HG03135 (cell line): ENCODE measurements around the gene SPRR2E.
"Not testable (repeated sequence)": the region's sequence is repeated elsewhere in the genome, so short reads cannot be mapped to it uniquely, and the experiment has no call there.

Source experiments
- ATAC-seq: cut with Tn5 transposase; IDR thresholded peaks from one replicate; pipeline ENCODE4 v1.9.1; 2021; ENCODE audit warnings: mild to moderate bottlenecking, moderate library complexity; ENCODE audit not compliant: unreplicated experiment

SPRR2E gene

DNA sequence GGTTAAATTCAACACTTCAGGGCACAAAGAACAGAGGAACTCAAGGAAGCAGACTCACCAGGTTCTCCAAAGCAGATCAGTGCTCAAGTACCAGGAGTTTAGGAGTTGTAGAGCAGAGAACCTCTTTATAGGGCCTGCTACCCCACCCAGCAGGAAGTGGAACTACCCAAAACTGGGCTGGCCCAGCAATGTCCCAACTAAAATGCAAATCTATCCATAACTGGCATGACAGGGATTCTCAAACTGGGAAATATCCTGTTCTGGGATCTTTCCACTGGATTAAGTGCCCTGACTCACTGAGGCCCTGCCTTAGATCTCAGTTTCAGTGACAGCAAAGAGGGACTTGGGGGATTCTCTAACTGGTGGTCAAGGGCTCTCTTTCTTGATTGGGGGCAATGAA is at the start of gene SPRR2E:
SPRR2E (minus strand) TSS at position 101 of the 400 bp plus-strand sequence. CDS start 775 bp downstream, outside the sequence.
- no peak for ATAC-seq

DNA sequence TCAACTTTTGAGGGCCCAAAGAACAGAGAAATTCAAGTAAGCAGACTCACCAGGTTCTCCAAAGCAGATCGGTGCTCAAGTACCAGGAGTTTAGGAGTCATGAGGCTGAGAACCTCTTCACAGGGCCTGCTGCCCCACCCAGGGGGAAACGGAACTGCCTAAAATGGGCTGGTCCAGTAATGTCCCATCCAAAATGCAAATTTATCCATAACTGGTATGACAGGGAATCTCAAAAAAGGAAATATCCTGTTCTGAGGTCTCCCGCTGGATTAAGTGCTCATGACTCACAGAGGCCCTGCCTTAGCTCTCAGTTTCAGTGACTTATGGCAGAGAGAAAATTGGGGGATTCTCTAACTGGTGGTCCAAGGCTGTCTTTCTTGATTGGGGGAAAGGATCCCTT is 47.1 kb upstream of the SPRR2E start:
- no peak for ATAC-seq

DNA sequence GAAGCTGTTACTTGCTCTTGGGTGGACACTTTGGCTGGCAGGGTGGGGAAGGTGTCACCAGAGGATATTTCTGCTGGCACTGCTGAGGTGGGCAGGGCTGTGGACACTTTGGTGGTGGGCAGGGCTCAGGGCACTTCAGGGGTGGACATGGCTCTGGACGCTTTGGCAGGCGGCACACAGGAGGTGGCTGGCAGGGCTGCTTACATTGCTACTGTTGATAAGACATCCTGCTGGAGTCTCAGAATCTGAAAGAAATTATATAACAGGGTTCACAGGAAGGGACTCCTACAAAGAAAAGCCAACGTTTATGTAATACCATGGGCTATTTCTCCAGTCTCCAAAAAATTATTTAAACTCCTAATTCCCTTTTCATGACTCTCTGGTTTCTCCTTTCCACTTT is 46.2 kb upstream of the SPRR2E start:
- no peak for ATAC-seq

DNA sequence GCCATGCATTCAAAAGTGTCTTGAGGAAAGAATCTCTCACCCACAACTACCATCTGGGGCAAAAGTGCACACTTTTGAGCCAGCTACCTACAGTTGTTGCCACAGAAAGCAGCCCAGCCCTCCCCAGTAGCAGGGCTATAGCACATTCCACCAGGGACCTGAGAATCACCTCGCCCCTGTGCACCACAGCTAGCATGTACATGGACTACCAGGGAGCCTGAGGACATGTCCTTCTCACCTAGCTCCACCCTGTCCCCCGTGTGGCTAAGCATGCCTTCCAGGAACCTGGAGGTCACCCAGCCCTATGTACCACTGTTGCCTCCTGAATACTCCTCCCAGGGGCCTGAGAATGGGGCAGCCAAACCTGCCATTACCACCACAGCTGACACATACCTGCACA is 39.4 kb upstream of the SPRR2E start:
- no peak for ATAC-seq

DNA sequence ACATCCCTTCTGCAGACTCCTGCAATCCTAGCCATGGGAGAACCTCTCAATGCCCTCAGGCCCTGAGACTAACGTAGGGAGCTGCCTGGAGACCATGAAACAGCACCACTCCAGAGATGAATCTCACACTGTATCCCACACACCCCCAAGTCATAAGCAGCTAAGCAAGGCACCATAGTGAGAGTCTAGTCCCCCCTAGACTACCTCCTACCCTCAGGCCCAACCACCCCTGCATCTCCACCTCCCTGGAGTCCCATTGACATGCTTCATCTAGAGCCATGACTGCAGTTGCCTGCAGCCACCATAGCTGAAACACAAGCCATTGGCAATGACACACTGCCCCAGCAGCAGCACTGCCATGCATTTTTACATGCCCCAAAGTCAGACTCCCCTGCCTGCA is 38.9 kb upstream of the SPRR2E start:
- no peak for ATAC-seq

GRCh38 chr1:153128688-153129087 is 34.4 kb upstream of the SPRR2E start:
- ATAC-seq, result not testable (repeated sequence)

DNA sequence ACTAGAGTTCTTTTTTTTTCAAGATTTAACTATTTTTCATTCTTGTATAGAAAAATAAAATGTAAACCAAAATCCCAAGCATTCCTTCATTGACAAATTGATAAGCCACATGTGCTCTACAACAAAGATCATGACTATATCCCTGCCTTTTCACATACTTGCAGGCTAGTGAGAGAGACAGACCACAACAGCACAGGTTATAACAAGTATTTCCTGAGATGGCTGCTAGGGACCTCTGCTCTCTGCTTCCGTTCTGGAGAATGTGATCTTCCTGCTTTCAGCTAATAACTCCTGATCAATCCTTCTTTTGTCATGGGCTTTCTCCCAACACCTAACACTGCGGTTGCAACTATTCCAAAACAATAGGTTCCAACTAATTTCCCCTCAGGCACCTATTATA is 33.0 kb upstream of the SPRR2E start:
- no peak for ATAC-seq

DNA sequence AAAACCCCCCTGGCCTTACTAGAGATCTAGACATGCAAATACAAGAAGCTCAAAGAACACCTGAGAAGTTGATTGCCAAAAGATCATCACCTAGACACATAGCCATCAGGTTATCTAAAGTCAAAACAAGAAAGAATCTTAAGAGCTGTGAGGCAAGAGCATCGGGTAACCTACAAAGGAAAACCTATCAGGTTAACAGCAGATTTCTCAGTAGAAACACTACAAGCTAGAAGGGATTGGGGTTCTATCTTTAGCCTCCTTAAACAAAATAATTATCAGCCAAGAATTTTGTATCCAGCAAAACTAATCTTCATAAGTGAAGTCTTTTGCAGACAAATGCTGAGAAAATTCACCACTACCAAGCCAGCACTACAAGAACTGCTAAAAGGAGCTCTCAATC is 31.2 kb upstream of the SPRR2E start:
- ATAC-seq, result no peak

DNA sequence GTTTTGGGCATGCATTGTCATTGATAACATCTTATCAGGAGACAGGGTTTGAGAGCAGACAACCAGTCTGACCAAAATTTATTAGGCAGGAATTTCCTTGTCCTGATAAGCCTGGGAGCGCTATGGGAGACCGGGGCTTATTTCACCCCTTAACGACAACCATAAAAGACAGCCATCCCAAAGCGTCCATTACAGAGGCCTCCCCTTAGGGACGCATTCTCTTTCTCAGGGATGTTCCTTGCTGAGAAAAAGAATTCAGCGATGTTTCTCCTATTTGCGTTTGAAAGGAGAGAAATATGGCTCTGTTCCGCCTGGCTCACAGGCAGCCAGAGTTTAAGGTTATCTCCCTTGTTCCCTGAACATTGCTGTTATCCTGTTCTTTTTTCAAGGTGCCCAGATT is 29.5 kb upstream of the SPRR2E start:
- not testable (repeated sequence) for ATAC-seq

- no peak for ATAC-seq
These were observed 28.6 kb upstream of the SPRR2E start for GRCh38 chr1:153122831-153123421.

DNA sequence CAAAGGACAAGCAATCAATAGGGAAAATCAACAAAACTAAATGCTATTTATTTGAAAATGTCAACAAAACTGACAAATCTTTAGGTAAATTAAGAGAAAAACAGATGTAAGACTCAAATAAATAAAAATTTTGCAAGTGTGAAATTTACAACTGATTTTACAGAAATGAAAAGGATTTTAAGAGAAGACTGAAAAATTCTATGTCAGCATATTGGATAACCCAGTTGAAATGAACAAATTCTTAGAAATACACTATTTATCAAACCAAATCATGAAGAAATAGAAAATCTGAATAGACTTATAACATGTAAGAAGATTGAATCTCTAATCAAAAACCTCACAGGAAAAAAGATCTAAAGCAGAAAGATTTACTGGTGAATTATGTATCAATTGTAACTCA is 26.6 kb upstream of the SPRR2E start:
- no peak for ATAC-seq

DNA sequence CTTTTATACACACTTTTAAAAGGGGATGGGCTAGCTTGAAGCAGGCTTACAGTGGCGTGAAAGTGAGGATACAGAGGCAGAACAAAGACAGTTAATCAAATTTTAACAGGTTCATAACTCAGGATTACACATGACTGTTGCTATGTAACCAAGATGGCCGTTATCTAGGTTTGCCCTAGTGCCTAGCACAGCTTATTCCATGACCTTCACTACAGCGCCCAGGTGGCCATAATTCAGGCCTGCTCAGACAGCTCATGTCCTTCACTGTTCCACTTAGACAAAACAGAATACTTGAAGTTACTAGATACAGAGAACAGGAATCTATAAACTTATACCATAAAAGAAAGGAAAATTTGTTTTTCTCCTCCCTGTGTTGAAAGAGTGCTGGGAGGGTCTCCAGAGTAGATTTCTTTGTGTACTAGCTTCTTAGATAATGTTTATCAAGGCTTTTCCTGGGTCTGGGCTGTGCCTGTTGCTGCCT is 25.2 kb upstream of the SPRR2E start:
- ATAC-seq, result no peak

GRCh38 chr1:153115264-153115663 is 20.9 kb upstream of the SPRR2E start:
- not testable (repeated sequence) for ATAC-seq

DNA sequence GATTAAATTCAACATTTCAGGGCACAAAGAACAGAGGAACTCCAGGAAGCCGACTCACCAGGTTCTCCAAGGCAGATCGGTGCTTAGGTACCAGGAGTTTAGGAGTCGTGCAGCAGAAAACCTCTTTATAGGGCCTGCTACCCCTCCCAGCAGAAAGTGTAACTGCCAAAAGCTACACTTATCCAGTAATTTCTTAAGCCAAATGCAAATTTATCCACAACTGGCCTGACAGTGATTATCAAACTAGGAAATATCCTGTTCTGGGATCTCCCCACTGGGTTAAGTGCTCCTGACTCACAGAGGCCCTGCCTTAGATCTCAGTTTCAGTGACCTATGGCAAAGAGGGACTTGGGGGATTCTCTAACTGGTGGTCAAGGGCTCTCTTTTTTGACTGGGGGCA is 19.1 kb upstream of the SPRR2E start, which contains the start of gene SPRR2F:
SPRR2F (minus strand) TSS at position 101 of the 400 bp plus-strand sequence. CDS start 783 bp downstream, outside the sequence.
- ATAC-seq, result no peak

- ATAC-seq, result not testable (repeated sequence)
These were observed 18.1 kb upstream of the SPRR2E start for GRCh38 chr1:153112454-153112853.

DNA sequence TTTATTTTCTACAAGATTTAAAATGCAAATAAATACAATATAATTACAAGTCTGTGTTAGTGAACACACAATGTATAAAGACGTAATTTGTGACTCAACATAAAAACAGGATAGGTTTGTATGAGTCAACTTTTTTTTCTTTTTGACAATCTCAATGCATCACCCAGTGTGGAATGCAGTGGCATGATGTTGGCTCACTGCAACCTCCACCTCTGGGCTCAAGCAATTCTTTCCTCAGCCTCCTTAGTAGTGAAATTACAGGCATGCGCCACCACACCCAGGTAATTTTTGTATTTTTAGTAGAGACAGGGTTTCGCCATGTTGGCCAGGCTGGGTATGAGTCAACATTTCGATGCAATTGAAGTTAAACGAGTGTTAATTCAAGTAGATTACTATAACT is 5.9 kb upstream of the SPRR2E start:
- ATAC-seq, result no peak

GRCh38 chr1:153099461-153100045 is 5.2 kb upstream of the SPRR2E start:
- no peak for ATAC-seq

GRCh38 chr1:153095764-153096163 is 1.4 kb upstream of the SPRR2E start:
- no peak for ATAC-seq

DNA sequence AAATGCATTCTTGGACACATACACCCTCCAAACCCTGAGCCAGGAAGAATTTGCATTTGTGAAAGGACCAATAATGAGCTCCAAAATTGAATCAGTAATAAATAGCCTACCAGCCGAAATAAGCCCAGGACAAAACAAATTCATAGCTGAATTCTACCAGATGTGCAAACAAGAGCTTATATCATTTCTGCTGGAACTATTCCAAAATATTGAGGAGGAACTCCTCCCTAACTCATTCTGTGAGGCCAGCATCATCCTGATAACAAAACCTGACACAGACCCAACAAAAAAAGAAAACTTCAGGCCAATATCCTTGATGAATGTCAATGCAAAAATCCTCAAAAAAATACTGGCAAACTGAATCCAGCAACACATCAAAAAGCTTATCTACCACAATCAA is 6.7 kb downstream of the SPRR2E start:
- no peak for ATAC-seq

DNA sequence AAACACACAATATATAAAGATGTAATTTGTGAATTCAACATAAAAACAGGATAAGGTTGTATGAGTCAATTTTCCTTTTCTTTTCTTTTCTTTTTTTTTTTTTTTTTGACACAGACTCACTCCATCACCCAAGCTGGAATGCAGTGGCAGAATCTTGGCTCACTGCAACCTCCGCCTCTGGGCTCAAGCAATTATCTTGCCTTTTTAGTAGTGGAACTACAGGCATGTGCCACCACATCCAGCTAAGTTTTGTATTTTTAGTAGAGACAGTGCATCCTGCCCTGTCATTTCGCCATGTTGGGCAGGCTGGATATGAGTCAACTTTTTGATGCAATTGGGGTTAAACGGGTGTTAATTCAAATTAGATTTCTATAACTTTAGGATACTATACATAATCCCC is 12.6 kb downstream of the SPRR2E start:
- no peak for ATAC-seq

DNA sequence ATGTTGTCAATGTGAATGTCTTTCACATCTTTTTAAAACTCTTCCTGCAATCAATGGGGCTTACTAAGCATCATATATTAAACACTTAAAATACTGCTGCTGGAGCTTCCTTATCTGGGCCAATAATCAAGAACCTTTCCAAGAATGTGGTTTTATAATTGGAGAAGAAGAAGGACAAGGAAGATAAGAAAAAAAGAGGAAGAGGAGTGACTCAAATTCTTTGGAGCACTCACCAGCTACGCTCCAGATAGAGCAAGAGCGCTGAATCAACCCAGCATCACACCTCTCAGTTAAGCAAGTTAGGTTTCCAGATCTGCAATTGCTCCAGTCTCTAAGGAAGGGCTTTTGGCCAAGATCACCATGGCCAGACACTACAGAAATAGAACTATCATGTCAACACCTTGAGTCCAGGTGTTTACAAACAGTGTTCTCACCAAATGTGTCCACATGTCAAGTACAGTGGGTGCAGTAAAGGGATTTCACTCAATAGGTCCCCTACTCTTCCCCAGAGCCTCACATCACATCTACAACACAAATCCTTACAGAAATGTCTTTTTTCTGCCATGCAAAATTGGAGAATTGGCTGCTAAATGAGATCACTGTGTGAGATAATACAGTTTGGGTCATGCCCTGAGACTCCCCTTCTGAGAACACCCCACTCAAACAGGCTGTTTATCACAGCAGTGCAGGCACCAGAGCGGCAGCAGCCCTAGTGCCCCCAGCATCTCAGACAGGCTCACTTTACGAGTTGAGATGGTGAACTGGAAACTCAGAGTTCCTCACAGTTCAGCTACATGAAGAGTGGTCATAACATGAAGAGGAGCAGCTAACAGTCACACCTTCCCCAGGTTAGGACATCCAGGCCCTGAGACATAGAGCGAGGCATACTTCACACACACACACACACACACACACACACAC is 21.3 kb downstream of the SPRR2E start:
- no peak for ATAC-seq

DNA sequence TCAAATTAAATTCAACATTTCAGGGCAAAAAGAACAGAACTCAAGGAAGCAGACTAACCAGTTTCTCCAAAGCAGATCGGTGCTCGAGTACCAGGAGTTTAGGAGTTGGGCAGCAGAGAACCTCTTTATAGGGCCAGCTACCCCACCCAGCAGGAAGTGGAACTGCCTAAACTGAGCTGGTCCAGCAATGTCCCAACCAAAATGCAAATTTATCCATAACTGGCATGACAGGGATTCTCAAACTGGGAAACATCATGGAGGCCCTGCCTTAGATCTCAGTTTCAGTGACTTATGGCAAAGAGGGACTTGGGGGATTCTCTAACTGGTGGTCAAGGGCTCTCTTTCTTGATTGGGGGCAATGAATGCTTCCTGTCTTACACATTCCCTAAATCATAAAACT is 22.8 kb downstream of the SPRR2E start, which contains the start of gene SPRR2B:
SPRR2B (minus strand) TSS at position 101 of the 400 bp plus-strand sequence. CDS start 772 bp downstream, outside the sequence.
- ATAC-seq, result no peak
